Activated gamma-delta T cell treated with anti-CD3 and anti-CD28 coated beads, Interleukin-2, amount 50 U/mL, for 16 hours (primary cell): ENCODE data around the gene TIAL1.
"Not testable (repeated sequence)": the region's sequence is repeated elsewhere in the genome, so short reads cannot be mapped to it uniquely, and the experiment has no call there.

Experiments
- DNase-seq: peaks from one replicate; pipeline ENCODE4 v3.0.0-alpha.2; 2020; ENCODE audit warnings: low read depth

TIAL1 gene, protein sequence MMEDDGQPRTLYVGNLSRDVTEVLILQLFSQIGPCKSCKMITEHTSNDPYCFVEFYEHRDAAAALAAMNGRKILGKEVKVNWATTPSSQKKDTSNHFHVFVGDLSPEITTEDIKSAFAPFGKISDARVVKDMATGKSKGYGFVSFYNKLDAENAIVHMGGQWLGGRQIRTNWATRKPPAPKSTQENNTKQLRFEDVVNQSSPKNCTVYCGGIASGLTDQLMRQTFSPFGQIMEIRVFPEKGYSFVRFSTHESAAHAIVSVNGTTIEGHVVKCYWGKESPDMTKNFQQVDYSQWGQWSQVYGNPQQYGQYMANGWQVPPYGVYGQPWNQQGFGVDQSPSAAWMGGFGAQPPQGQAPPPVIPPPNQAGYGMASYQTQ

DNA sequence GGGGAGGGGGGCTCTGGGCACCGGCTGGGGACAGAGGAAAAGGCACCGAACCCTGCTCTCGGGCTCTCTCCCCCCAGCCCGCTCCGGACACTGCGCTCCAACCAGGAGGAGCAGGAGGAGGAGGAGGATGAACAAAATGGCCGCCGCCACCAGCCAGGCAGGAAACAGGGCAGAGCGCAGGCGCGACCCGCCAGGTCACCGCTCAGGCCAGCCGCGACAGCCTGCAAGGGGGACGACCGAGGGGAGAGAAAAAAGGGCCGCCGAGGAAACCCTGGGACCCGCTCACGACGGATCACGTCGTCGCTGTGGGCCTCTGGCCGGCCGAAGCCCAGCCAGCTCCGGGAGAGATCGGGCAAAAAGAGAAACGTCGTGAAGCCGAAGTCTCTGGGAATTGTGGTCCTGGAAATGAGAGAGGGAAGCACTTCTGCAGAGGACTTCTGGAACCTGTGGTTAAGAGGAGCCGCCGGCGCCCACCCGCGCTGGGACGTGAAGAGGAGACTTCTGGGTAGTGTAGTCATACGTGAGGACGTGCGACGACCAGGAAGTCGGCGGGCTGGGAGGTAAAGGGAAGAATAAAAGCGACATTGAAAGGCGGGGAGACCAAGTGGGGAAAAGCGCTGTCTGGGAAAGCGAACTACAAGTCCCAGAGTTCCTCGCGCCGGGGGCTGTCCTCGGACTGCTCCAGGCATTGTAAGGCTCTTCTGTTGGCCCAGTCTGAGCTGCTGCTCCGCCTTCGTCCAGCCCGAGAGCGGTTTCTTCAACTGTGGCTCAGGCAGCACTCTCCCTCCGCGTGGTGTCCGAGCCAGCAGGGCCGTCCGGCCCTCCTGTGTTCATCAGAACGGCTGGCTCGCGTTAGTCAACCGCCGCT, at the start of gene TIAL1:
TSS of gene TIAL1 (minus strand) at position 428 of the 868 bp plus-strand sequence. CDS start 499 bp downstream, outside the sequence.
- DNase-seq: peak; percentile 85

DNA sequence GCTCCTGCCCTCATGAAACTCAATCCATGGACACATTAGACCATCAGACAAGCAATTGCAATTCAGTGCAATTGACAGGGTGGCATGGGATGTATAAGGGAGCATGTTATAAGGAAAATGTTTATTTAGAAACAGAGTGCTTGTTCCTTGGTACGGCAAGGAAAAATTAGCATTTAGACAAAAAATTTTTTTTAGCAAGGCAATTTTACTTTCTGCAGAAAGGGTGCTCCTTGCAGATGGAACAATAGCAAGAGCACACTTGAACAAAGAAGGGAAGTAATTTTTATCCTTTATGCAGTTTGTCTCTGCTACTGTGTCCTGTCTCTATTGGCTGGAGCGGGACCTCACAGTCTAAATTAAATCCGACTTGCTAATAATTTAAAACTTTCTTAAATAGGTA, 48.2 kb upstream of the TIAL1 start:
- no peak for DNase-seq

DNA sequence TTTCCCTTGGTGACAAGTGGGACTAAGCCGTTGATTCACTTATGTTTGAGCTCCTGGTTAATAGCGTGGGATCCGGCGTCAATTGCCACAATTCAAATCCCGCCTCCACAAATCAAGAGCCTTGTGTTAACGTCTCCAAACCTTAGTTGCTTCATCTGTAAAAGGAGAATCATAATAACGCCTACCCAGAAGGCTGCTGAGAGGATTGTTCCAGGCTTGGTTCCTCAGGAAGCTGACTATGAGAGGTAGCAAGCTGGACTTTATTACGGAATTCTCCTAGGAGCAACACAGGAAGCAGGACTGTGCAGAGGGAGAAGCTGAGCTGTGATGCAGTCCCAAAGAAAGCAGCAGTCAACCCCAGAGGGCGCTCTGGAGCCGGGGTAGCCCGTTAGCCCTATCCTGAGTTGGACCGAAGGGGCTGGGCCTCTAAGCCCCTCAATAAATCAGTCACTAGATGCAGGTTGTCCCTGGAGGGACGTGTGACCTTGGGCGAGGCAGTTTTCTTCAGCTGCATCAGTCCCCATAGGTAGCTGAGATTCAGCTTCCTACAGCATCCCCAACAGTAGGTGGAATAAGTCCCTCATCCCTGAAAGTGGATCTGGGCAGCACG, 47.5 kb upstream of the TIAL1 start:
- no peak for DNase-seq

DNA sequence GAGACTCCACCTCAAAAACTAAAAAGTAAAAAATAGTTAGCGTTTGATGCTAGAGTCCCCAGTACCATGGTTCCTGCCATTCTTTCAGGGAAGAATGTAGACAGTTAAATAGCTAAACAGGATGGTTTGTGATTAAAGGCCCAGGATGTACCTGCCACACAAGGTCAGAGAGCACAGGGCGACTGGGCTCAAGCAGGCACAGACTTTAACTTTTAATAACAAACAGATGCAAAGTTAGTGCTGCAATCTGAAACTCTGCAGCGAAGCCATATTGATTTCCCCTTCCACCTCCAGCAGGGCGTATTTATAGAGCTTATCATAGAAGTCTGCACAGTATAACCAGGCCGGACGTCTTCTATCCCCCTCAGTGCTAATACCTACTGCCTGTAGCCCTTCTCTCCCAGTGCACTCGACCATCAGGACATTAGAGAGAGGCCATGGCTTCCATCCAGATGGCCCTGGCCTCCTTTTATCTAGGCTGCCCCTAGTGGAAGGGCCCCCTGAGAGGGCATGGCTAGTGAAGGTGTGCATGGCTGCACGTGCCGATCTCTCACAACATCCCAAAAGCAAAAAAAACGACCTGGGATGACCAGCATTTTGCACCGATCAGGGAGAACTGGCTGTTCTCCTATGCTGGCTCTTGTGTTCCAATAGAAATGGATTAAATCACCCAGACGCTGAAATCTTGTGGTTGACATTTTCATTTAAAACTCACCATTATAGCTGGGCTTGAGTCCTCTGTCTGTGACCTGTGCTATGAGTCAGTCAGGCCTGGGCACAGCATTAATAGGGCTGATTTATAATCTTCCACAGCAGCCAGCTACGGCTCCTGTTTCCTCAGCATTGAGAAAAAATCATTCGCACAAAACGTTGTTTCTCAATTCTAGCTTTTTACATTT, 46.8 kb upstream of the TIAL1 start:
- DNase-seq: no peak

DNA sequence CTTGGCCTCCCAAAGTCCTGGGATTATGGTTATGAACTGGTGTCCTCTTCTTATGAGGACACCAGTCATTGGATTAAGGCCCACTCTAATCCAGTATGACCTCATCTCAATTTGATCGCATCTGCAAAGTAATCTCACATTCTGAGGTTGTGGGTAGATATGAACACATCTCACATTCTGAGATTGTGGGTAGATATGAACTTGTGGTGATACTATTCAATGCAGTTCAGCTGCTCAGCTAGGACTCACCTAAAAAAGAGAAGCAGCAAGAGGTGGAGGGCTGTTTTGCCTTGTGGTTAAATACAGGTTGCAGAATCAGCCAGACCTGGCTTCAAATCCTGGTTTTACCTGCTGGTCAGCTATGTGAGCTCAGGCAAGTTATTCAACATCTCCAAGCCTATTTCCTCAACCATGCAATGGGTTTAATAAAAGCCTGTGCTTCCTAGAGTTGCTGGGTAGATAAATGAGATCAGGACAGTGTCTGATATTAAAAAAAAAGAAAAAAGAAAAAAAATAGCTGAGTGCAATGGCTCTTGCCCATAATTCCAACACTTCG, 45.9 kb upstream of the TIAL1 start:
- no peak for DNase-seq

DNA sequence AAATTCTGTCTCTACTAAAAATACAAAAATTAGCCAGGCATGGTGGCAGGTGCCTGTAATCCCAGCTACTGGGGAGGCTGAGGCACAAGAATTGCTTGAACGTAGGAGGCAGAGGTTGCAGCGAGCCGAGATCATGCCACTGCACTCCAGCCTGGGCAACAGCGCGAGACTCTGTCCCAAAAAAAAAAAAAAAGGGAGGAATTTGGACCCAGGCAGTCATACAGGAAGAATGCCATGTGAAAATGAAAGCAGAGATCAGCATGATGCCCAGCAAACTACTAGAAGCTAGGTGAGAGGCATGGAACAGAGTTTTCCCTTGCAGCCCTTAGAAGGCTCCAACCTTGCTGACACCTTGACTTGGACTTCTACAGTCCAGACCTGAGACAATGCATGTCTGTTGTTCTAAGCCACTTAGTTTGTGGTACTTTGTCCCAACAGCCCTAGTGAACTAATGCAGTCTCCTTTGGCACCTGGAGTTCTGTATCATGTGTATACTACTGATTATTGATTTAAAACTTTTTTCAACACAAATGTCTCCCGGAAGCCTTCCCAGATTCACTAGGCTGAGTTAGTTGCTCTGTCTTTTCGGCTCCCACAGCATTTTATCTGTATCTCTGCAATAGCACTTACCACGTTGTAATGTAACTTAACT, 44.2 kb upstream of the TIAL1 start:
- DNase-seq: no peak

DNA sequence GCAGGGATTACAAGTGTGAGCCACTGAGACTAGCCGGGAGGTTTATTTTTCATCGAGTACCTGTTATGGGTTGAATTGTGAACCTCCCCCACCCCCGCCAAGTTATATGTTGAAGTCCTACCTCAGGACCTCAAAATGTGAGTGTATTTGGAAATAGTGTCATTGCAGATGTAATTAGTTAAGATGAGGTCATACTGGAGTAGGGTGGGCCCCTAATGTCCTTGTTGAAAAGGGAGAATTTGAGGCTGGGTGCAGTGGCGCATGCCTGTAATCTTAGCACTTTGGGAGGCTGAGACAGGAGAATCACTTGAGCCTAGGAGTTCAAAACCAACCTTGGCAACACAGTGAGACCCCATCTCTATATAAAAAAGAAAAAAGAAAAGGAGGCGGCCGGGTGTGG, 43.6 kb upstream of the TIAL1 start:
- DNase-seq: no peak

DNA sequence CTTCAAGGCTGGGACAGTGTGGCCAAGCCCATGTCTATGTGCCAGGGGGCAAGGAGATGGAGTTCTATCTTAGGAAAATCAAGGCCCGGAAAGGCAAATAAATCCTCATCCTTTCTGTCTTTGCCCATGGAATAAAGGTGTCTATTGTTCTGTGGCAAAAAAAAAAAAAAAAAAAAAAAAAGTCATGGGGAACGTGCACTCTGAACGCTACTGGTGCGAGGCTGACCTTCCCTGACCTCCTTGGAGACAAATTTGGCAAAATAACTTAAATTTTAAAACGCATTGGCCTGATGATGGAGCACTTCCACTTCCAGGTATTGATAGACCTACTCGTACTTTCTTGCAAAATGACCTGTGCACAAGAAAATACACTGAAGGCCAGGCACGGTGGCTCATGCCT, 42.2 kb upstream of the TIAL1 start:
- DNase-seq: no peak

DNA sequence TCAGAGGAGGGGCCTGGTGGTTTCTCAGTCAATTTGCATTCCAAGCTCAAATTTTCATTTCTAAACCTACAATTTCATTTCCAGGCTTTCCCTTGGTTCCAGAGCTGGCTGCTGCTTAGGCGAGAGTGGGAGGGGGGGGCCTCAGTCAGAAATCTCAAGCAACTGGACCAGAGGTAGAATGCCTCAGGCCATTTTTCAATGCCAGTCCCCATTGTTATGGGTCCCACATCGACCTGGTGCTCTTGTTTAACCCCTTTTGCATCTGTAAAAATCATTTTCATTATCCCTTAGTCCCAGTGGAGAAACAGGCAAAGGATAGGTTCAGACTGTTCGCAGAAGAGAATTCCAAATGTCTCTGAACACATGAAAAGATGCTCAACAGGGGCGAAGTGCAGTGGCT, 40.9 kb upstream of the TIAL1 start:
- no peak for DNase-seq

DNA sequence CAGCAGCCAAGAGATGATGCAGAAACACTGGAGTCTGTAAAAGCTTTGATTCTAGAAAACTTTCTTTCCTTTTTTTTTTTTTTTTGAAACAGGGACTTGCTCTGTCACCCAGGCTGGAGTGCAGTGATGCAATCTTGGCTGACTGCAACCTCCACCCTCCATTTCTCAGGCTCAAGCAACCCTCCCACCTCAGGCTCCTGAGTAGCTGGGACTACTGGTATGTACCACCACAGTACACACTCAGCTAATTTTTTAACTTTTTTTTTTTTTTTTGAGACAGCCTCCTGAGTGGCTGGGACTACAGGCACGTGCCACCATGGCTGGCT, 37.4 kb upstream of the TIAL1 start:
- DNase-seq: no peak

DNA sequence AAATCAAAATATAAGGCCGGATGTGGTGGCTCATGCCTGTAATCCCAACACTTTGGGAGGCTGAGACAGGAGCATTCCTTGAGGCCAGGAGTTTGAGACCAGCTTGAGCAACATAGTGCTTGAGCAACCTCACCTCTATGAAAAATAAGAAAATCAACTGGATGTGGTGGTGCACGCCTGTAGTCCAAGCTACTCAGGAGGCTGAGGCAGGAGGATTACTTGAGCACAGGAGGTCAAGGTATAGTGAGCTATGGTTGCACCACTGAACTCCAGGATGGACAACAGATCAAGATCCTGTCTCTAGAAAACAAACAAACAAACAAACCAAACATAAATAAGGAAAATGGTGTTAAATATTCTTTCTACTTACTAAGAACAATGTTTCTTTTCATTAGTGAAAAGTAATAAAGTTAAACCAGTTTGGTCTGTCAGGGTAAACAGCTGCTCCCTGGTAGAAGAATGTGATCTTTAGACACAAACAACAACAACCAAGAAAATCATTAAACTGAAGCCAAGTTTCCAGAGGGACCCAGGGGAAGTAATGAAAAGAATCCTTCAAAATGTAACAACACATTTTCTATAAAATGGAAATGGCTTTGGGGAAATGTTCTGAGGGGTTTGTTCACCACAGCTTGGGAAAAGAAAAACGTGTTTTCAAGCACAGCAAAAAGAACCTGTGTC, 36.9 kb upstream of the TIAL1 start:
- DNase-seq: no peak

DNA sequence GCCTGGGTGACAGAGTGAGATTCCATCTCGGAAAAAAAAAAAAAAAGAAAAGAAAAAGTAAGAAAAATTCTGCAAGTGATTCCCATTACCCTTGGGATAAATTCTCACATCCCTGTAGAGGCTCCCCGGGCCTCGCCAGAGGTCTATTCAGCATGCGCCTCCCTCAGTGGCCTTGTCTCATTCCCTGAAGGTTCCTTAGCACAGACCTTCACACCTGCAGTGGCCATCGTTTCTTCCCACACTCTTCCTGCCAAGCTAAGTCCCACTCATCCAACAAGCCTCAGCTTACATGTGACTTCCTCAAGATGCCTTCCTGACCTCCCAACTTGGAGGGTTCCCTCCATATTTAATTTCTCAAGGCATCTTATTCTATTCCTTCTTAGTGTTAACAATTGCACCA, 33.5 kb upstream of the TIAL1 start:
- no peak for DNase-seq

DNA sequence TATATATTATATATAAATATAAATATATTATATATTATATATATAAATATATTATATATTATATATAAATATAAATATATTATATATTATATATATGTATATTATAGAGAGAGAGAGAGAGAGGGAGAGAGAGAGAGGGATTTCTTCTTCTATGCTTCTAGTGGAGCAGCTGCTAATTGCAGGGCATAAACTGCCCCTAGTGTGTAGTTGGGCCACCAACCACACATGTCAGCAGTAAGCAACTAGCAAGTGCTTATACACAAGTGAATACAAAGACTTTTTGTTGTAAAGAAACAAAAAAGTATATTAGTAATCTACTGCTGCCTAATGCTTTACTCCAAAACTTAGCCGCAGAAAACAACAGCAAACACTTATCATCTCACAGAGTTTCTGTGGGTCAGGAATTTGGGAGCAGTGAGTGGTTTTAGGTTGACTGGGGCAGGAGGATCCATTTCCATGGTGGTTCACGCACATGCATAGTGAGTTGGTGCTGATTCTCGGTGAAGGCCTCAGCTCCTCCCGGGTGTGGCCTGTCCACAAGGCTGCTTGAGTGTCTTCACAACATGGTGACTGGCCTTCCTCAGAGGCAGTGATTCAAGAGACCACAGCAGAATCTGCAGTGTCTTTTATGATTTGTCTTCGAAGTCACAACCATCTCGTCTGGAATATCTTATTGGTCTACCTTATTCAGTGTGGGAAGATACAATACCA, 29.0 kb upstream of the TIAL1 start:
- DNase-seq: no peak

DNA sequence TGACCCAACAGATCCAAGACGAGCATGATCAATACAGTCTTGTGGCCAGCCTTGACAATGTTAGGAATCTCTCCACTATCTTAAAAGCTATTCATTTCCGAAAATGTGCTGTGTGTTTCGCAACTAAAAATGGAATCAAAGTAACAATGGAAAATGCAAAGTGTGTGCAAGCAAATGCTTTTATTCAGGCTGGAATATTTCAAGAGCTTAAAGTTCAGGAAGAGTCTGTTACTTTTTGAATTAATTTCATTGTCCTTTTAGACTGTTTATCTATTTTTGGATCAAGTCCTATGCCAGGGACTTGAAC, 24.3 kb upstream of the TIAL1 start:
- no peak for DNase-seq

DNA sequence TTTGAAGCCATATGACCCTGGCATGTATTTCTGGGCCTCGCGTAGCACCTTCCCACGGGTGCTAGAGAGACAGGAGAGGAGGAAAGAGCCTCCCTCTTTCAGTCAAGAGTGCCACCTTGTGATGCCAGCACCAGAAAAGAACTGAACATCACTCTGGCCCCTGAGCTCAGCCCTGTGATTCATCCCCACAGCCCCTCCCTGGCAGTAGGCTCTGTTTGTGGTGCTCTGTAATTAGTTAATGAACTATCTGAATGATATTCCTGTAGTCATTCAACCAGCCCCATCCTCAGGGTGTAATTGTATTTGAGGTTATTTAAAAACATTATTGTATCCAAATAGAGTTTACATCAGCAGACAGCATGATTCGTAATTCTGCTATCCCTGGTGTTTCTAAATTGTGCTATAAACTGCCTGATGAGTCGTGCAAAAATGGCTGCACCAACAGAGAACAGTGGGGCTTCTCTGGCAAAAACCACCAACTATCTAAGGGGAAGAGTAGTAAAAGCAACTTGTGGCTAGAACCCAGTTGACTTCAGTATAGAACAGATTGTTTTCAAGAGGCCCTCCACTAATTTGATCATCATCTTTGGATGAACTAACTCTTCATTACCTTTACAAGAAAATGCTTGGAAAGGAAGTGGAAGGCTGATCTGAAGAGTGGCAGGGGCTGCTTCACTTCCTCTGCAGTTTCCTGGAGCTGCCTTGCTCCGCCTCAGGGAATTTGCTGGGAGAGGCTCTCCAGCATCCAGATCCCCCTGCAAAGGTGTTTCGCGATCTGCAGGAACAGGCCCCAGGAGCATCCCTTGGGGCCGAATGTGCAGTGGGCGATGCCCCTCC, 23.7 kb upstream of the TIAL1 start:
- DNase-seq: no peak

DNA sequence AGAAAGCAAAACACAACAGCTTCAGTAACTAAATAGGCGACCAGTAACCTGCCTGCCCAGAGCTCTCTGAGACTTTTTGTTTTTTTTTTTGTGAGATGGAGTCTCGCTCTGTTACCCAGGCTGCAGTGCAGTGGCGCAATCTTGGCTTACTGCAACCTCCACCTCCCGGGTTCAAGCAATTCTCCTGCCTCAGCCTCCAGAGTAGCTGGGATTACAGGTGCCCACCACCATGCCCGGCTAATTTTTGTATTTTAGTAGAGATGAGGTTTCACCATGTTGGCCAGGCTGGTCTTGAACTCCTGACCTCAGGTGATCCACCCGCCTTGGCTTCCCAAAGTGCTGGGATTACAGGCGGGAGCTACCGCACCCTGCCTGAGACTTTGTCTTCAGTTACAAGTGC, 23.0 kb upstream of the TIAL1 start:
- DNase-seq: not testable (repeated sequence)

DNA sequence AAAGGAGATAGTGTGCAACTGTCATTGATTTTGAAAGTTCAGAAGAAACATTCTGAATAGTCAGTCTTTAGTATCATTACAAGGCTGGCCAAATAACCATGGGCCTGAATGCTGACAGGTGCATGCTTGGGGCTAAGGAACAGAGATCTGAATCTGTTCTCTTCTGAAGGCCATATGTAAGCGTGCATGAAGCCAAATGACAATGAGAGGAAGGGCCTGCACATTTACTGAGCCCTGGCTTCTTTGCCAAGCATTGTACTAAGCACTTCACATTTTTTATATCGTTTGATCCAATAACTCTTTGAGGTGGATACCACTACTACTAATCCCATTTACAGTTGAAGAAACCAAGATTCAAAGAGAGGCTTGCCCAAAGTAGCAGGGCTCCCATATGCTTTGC, 22.5 kb upstream of the TIAL1 start:
- DNase-seq: no peak

DNA sequence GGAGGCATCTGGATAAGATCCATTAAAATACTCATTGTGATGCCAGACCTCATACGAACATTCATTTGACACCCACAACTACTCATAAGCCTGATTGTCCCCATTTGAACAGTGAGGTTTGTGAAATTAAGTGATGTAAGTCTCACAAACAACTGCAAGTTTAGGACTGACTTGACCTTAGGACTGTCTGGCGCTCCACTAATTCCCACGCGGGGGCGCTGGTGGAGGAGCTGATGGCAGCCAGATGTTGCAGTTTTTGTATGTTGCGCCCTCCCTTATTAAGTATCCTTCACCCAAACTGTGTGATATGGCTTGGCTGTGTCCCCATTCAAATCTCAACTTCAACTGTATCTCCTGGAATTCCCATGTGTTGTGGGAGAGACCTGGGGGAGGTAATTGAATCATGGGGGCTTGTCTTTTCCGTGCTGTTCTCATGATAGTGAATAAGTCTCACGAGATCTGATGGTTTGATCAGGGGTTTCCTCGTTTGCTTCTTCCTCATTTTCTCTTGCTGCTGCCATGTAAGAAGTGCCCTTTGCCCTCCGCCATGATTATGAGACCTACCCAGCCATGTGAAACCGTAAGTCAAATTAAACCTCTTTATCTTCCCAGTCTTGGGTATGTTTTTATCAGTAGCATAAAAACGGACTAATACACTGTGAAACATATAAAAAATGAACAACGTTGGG, 20.3 kb upstream of the TIAL1 start:
- DNase-seq: no peak

DNA sequence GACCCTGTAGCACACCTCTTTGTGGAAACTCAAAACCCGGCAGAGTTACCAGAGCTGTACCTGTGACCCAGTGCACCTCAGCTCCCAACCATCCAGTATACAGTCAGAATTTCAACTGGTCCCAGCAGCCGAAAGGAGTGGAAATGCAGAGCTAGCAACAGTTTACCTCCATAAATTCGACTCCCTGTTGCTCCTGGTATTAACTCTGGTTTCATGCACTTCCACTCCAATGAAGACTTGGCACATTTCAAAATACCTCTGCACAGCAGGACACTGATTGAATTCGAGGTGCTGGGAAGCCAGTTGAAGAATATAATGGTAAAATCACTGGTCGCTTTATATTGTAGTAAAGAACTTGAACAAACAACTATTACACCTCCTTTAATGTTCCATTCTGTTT, 17.9 kb upstream of the TIAL1 start:
- DNase-seq: no peak
